Fibroblast of skin of left biceps (primary cell): ENCODE measurements around the gene AKAIN1.

Experiments
- DNase-seq, 2 experiments: peaks; one replicate each; pipeline ENCODE4 v3.0.0-alpha.2; 2013; ENCODE audit warnings: low read depth in 2 of 2

Gene AKAIN1

GRCh38 chr18:5159080-5159479 is 38.0 kb downstream of the AKAIN1 start:
- DNase-seq = no peak

- DNase-seq = no peak
Measured at GRCh38 chr18:5158587-5158986, 38.5 kb downstream of the AKAIN1 start.

DNA sequence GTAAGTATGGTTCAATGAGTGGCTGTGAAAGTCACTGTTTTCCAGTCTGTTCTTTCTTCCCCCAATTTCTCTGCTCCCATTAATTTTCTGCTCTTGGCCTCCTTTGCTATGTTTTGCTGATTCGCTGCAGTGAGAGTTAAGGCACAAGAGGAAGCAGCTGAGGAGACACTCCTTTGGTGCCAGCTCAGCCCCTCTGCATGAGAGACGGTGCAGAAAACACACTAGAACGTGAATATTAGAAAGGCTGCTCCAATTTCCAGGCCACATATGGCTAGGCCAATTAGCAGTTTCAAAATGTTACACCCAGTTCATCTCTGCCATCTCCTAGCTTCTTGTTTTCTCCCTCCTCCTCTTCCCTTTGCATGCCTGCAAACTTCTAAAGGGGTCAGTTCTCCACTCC is 38.9 kb downstream of the AKAIN1 start:
- no peak for DNase-seq

DNA sequence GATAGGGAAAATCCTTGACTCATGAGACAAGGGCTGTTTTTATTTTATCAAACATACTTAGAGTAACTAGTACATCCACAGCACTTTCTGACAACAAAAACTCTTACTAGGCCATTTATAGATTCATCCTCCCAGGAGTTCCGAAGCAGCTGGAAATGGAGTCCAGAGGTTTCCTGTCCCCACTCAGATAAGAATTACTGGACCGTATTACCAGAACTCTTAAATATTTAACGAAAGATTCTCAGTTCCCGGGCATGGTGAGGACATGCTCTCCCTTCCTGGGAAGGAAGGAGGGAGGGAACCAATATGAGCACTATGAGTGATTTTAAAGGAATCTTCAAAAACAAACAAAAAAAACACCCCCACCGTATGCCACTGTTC is 41.2 kb downstream of the AKAIN1 start:
- no peak for DNase-seq

DNA sequence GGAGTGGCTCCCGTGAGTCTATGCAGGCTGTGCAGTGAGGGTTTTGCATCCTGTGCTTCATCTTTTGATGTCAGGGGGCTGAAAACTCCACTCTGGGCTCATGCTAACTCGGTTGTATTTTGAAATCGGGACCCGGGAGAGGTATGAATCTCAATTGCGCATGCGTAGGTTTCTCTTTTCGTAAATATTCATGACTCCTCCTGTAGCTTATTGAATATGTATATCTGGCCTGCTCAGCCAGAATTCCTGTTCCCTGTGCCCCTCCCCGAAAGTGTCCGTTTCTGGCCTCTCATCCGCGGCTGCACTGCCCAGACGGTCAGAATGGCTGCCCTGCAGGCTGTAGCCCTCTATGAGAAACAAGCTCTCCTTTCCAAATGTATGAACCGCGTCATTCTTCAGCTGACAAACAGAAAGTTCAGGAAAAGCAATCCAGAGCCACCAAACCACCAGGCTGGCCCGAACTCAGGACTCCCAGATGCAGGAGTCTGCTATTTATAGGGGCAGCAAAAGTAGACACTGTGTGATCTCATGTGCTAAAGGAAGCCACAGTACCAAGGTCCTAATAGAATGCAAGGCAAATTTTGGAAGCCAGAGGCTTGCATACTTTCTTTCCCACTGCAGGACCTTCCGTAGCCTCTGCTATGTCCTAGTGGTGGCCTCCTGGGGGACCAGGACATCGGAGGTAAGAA is 41.7 kb downstream of the AKAIN1 start:
- no peak for DNase-seq

GRCh38 chr18:5152343-5153020 is 44.6 kb downstream of the AKAIN1 start:
- DNase-seq = no peak

GRCh38 chr18:5150894-5151293 is 46.2 kb downstream of the AKAIN1 start:
- DNase-seq = no peak

DNA sequence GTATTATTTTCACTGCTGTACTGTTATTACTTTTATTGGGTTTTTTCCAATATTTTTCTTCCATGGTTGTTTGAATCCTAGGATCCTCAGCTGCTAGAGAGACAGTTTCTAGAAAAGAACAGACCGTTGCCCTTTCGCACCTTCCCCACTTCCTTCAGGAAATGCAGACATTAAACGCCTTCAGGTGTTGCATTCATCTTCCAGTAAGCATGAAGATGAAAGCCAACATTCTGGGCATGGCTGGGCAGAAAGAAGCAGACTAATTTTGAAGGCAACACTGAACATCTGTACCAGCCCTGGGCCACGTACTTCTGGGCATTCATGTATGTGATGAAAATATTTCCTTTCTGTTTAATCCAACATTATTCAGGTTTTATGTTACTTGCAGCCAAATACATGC is 51.0 kb downstream of the AKAIN1 start:
- no peak for DNase-seq

- DNase-seq = no peak
Measured at GRCh38 chr18:5145168-5145825, 51.8 kb downstream of the AKAIN1 start.

DNA sequence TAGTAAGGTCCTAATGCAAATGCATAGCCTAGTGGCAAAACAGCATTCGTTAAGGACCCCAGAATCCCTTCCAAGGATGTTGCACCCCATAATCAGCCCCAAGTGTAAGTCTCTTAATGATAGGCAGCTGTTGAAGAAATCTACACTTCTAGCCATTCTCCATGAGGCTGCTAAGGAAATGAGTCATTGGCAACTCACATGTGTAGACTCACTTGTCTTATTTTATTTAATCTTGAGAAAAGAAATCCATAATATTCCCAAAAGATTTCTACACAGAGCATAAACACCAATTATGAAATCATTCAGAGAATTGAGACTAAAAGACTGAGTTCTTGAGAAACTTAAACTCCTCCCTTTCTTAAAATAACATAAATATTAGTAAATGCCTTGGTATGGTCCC is 52.4 kb downstream of the AKAIN1 start:
- DNase-seq = no peak

- no peak for DNase-seq
Measured at GRCh38 chr18:5142859-5143258, 54.2 kb downstream of the AKAIN1 start.

DNA sequence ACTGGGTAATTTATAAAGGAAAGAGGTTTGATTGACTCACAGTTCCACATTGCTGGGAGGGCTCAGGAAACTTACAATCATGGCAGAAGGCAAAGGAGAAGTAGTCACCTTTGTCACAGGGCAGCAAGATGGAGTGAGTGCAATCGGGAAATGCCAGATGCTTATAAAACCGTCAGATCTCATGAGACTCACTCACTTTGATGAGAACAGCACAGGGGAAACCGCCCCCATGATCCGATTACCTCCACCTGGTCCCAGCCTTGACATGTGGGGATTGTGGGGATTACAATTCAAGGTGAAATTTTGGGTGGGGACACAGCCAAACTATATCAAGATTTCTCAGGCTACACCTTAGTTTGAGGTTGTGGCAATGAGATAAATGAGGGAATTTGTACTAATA is 54.9 kb downstream of the AKAIN1 start:
- DNase-seq = no peak

GRCh38 chr18:5137261-5137660 is 59.8 kb downstream of the AKAIN1 start:
- DNase-seq = no peak

DNA sequence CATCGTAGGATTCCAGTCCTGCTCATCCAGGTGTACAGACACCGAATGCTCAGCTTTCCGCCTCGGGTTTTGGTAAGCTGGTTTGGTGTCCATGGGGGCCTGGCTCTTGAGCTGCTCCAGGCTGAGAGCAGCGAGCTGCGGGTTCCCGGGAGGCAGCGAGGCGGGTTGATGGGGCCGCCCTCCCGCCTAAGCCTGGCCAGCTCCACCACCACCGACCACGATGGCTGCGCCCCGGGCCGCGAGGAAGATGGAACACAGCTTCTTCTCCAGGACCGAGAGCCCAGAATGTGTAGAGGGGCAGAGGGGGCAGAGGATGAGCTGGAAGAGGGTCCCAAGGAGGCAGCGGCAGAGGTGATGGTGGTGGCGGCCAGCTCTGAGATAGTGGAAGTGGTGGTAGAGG is 64.1 kb downstream of the AKAIN1 start:
- no peak for DNase-seq

- no peak for DNase-seq
Measured at GRCh38 chr18:5122272-5122671, 74.8 kb downstream of the AKAIN1 start.

DNA sequence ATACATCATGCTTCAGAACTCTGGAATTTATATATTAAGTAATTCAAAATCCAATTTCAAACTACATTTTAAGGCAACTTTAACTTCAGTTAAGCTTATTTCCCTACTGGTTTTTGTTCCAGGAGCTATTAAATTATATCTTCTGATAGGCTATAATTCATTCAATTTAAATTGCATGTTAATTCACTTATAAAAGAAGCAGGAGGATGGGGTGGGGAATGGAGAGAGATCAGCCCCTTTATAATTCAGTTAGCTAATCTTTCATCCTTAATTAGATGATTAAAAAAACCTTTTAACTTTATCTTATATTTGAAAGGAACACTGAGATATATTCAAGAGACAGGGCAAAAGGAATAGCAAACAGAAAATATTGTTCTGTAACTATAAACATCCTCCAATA is 86.8 kb downstream of the AKAIN1 start:
- no peak for DNase-seq

DNA sequence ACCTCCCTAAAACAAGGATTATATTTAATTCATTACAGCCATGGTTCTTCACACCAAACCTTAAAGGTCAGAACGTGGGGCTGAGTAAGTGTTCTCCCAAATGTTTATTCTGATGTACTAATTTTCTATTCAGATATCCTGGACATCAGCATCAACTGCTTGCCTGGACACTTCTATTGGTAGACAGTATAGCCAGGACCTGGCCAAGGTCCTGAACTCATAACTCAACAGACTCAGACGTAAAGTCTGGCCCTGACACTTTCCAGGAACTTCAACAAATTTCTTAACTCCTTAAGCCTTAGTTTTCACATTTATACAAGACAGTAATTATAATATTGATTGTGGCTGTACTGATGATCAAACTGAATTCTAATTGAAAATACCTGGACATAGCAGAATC is 89.1 kb downstream of the AKAIN1 start:
- no peak for DNase-seq

DNA sequence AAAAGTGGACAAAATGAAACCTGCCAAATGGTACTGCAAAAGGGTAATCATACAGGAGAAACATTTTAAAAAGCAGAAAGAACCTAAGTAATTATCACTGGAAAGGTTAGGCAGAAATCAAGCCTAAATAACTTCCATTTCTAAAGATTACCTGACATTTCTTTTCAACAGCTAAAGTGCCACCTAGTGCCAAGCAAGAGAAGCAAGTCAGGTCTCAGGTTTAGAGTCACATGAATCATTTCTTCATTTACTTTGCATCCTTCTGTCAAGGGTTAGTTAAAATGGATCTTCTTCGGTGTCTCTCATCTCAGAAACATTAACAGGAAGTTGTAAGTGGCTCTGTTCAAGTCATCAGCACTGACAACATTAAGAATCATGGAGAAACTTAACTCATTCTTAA is 90.3 kb downstream of the AKAIN1 start:
- DNase-seq = no peak

- no peak for DNase-seq
Measured at GRCh38 chr18:5104246-5104645, 92.8 kb downstream of the AKAIN1 start.

GRCh38 chr18:5103693-5104092 is 93.4 kb downstream of the AKAIN1 start:
- no peak for DNase-seq

- DNase-seq = no peak
Measured at GRCh38 chr18:5103286-5103685, 93.8 kb downstream of the AKAIN1 start.

DNA sequence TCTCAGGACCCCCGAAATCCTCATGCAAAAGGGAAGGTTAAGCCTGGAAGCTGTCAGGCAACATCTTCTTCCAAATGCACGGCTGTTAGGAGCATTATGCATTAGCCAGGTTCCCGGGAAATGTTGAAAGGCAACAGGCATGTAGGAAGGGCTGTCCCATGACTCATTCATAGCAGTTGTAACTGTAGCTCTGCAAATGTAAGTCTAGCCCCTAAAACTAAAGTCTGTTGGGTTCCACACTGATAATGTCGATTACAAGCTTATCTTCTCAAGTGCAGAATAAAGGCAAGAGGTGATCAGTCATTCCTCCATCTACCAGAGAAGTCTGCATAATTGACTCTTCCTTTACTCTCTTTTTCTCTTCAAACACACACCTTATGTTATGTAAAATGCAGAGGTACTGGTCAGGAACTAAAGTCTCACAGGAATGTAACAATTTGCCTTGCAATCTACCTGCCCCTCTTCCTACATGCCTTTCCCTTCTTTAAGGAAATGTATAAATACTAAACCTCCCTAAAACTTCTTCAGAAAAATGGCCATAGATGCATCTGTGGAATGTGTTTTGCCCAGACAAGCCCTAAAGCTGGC is 99.8 kb downstream of the AKAIN1 start:
- no peak for DNase-seq

DNA sequence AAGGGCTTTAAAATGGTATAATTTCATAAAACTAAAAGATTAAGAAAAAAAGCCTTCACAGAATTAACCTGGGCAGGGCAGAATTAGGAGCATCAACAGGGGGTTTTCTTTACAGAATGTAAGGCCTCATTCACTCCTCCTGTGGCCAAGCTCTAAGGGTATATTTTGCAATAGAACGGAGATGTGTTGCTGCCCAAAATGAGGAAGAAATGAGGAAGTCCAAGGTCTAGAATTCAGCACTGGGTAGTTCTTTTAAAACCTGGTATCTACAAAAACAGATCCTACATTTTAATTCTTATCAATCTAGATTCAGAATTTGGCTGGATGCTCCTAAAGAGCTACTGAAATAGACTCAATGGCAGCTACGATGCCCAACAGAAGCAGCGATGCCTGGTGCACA is 101.8 kb downstream of the AKAIN1 start:
- DNase-seq = no peak
